ENCODE data around the gene NTRK1. TPM values are rescaled to one million over a fixed set of nuclear protein-coding genes. Genes with fewer than 3 reads are reported as not detected.

Gene NTRK1
- total RNA-seq, 1 donor from 2014 or later: 1.0 TPM

GRCh38 chr1:156863631-156864030 lies 3.0 kb downstream of the NTRK1 start:
- Histone ChIP-seq H3K4me1 (peaks cover 27% of the 10 kb centered on the region), H3K4me3 (no peak overlapping the region), H3K27ac (replicated peaks) (no peak overlapping the region), H3K36me3 (no peaks in the 10 kb centered on the region), H3K9me3 (replicated peaks) (no peaks in the 10 kb centered on the region), H3K27me3 (ENCODE audit: low read depth) (peaks cover 94% of the 10 kb centered on the region)
- DNase-seq: no peak
- intact Hi-C loops (cut with micrococcal nuclease): loop anchor here (10.0 kb wide), 1 partner anchor 69 kb away; no protein-coding TSS in a partner anchor
- TF ChIP-seq, protein P1, sequence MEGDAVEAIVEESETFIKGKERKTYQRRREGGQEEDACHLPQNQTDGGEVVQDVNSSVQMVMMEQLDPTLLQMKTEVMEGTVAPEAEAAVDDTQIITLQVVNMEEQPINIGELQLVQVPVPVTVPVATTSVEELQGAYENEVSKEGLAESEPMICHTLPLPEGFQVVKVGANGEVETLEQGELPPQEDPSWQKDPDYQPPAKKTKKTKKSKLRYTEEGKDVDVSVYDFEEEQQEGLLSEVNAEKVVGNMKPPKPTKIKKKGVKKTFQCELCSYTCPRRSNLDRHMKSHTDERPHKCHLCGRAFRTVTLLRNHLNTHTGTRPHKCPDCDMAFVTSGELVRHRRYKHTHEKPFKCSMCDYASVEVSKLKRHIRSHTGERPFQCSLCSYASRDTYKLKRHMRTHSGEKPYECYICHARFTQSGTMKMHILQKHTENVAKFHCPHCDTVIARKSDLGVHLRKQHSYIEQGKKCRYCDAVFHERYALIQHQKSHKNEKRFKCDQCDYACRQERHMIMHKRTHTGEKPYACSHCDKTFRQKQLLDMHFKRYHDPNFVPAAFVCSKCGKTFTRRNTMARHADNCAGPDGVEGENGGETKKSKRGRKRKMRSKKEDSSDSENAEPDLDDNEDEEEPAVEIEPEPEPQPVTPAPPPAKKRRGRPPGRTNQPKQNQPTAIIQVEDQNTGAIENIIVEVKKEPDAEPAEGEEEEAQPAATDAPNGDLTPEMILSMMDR (IDR thresholded peaks at IDR 0.05; ENCODE audit: borderline replicate concordance): no peak

DNA sequence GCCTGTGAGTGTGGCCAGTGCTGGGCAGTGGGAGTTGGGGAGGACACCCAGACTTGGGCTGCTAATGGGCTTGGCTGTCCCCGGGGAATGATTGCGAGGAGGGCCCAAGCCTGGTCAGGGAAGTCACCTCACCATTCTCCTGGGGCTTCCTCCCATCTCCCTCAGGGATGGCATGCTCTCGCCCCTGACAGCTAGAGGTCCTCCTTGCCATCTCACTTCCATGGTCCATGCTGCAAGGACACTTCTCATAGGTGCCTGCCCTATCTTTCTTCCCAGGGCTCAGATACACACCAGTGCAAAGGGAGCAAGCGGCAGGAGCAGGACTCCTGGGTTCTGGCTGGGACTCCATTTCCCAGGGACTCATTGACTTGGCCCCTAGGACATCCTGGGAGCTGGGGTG lies 4.1 kb downstream of the NTRK1 start:
- TF ChIP-seq, protein P1 (IDR thresholded peaks at IDR 0.05; ENCODE audit: borderline replicate concordance): no peak
- H3K4me1 ChIP-seq: peaks cover 15% of the 10 kb centered on the region
- H3K36me3 ChIP-seq: no peaks in the 10 kb centered on the region
- H3K27ac ChIP-seq (replicated peaks): no peak overlapping the region
- H3K27me3 ChIP-seq (ENCODE audit: low read depth): peaks cover 84% of the 10 kb centered on the region
- no peak for DNase-seq
- intact Hi-C loops (cut with micrococcal nuclease): loop anchor here (10.0 kb wide), 1 partner anchor 70 kb away; no protein-coding TSS in a partner anchor
- H3K4me3 ChIP-seq: no peak overlapping the region
- no peaks in the 10 kb centered on the region for H3K9me3 ChIP-seq (replicated peaks)

GRCh38 chr1:156865258-156865657 lies 4.6 kb downstream of the NTRK1 start:
- Histone ChIP-seq H3K9me3 (replicated peaks) (no peaks in the 10 kb centered on the region), H3K4me1 (peaks cover 11% of the 10 kb centered on the region), H3K27ac (replicated peaks) (no peak overlapping the region), H3K27me3 (ENCODE audit: low read depth) (peaks cover 80% of the 10 kb centered on the region), H3K36me3 (no peaks in the 10 kb centered on the region), H3K4me3 (no peak overlapping the region)
- DNase-seq: no peak
- TF ChIP-seq, protein P1 (IDR thresholded peaks at IDR 0.05; ENCODE audit: borderline replicate concordance): no peak
- intact Hi-C loops (cut with micrococcal nuclease): loop anchor here (10.0 kb wide), 1 partner anchor 70 kb away; no protein-coding TSS in a partner anchor

DNA sequence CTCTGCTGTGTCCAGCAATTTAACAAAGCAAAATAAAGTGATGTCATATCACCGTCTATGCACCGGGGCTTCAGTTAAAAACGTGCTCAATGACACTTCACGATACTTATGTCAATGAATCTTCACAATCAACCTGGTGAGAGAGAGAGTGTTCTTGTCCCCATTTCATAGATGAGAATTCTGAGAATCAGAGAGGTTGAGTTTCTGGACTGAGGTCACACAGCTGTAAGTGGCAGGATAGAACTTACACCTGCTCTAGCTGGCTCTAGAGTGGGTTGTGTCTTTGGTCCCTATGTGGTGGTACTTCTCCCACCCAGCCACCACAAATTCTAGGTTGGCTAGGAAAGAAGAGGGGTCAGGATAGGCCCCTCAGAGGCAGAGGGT lies 5.2 kb downstream of the NTRK1 start:
- Histone ChIP-seq H3K4me3 (no peak overlapping the region), H3K4me1 (peaks cover 5% of the 10 kb centered on the region), H3K36me3 (no peaks in the 10 kb centered on the region), H3K27me3 (ENCODE audit: low read depth) (peaks cover 74% of the 10 kb centered on the region), H3K9me3 (replicated peaks) (no peaks in the 10 kb centered on the region), H3K27ac (replicated peaks) (no peak overlapping the region)
- TF ChIP-seq, protein P1 (IDR thresholded peaks at IDR 0.05; ENCODE audit: borderline replicate concordance): no peak
- no peak for DNase-seq
- intact Hi-C loops (cut with micrococcal nuclease): loop anchor here (10.0 kb wide), 1 partner anchor 71 kb away; no protein-coding TSS in a partner anchor

DNA sequence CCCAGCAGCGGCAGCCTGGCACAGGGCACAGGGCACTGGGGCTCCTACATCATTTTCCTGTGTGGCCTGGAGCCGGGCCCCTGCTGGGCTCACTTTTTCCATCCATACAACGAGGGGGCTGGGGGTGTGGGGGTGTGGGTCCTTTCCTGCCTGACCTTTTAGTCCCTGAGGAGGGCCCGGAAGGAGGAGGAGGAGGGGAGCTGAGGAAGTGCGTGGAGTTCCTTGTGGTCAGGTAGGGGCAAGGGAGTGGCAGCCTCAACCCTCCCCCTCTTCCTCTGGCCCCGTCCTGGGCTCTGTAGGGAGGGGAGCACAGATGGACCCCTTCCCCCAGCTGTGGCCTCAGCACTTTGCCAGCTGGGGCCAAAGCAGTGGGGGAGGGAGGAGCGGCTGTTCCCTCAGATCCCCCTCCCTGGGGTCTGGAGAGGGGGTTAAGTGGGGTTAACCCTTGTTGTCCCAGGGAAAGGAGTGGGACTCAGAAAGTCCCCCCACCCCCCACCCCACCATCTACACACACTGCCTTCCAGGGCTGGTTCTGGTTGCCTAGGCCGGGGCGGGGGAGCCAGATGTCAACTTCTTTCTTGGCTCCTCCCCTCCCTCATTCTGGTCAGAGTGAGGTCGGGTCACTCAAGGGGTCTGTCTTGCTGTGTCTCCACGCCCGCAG lies 5.7 kb downstream of the NTRK1 start:
- intact Hi-C loops (cut with micrococcal nuclease): loop anchor here (10.0 kb wide), 1 partner anchor 72 kb away; no protein-coding TSS in a partner anchor
- DNase-seq: no peak
- H3K27me3 ChIP-seq (ENCODE audit: low read depth): peaks cover 68% of the 10 kb centered on the region

More for the DNA sequence above, 5.7 kb downstream of the NTRK1 start:
- H3K27ac ChIP-seq (replicated peaks): no peak overlapping the region
- H3K9me3 ChIP-seq (replicated peaks): no peaks in the 10 kb centered on the region
- no peaks in the 10 kb centered on the region for H3K4me1 ChIP-seq
- no peak overlapping the region for H3K4me3 ChIP-seq
- no peaks in the 10 kb centered on the region for H3K36me3 ChIP-seq
- TF ChIP-seq, protein P1 (IDR thresholded peaks at IDR 0.05; ENCODE audit: borderline replicate concordance): no peak

Measured in left ventricle myocardium inferior (tissue), 1 donor.